Renal pelvis (tissue), 4 donors: ENCODE results near the gene SAMD4A. TPM values are rescaled to one million over a fixed set of nuclear protein-coding genes. Genes with fewer than 3 reads are reported as not detected.
"Not testable (repeated sequence)": the region's sequence is repeated elsewhere in the genome, so short reads cannot be mapped to it uniquely, and the experiment has no call there.

Source experiments
- DNase-seq: peaks from one replicate; pipeline ENCODE4 v3.0.0-alpha.2; 2013
- polyA plus RNA-seq, 3 donors: library from polyadenylated mRNA; unstranded; fragments of 120-200 nt; gene quantifications; one replicate each; pipeline ENCODE4 v1.2.1, GENCODE V29; 2013; ENCODE audit not compliant: insufficient read length in 3 of 3

SAMD4A gene
- polyA plus RNA-seq, 3 donors, result 8.3 to 12.8 (median 11.9) TPM

- DNase-seq, result no peak
Measured at GRCh38 chr14:54797556-54797955, 230.6 kb downstream of the SAMD4A start.

DNA sequence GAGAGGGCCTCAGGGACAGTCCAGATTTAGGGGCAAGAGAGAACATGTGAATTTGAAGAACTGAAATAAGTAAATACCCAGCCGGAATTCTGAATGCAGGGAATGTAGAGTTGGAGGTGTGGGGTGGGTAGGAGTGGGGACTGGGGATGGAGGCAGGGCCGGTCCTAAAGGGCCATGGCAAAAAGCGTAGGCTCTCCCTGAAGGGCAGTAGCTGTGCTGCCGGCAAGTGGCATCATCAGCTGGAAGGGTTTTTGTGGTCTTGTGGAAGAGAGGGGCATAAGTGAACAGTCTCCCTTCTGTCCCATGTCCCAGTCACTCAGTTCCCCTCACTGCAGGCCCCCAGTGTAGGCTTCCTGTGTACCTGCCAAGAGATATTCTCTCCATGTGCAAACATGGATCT is 231.1 kb downstream of the SAMD4A start:
- no peak for DNase-seq

DNA sequence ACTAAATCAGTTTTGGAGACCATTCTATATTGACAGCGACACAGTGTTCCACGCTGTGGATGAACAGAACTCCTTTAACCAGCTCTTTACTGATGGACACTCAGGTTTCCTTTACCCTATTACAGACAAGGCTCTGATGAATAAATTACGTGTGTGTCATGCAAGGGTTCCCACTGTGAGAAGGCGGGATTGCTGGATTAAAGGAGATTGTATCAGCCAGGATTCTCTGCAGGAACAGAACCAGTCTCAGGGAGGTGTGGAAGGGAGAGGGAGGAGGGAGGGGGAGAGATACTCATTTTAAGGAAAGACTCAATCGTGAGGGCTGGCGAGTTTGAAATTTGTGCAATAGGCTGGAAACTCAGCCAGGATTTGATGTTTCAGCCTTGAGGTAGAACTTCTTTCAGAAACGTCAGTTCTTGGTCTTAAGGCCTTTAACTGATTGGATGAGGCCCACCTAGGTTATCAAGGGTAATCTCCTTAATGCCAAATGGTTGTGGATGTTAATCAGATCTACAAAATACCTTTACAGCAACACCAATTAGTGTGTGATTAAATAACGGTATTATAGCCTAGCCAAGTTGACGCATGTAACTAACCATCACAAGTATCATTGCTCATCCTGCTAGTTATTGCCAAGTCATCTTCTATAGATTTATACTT is 231.7 kb downstream of the SAMD4A start:
- no peak for DNase-seq

DNA sequence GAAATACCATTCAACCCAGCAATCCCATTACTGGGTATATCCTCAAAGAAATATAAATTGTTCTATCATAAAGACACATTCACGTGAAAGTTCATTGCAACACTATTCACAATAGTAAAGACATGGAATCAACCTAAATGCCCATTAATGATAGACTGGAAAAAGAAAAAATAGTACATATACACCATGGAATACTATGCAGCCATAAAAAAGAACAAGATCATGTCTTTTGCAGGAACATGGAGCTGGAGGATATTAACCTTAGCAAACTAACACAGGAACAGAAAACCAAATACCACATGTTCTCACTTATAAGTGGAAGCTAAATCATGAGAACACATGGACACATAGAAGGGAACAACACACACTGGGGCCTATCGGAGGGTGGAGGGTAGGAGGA is 234.6 kb downstream of the SAMD4A start:
- not testable (repeated sequence) for DNase-seq

GRCh38 chr14:54803396-54803795 is 236.5 kb downstream of the SAMD4A start:
- DNase-seq, result no peak

DNA sequence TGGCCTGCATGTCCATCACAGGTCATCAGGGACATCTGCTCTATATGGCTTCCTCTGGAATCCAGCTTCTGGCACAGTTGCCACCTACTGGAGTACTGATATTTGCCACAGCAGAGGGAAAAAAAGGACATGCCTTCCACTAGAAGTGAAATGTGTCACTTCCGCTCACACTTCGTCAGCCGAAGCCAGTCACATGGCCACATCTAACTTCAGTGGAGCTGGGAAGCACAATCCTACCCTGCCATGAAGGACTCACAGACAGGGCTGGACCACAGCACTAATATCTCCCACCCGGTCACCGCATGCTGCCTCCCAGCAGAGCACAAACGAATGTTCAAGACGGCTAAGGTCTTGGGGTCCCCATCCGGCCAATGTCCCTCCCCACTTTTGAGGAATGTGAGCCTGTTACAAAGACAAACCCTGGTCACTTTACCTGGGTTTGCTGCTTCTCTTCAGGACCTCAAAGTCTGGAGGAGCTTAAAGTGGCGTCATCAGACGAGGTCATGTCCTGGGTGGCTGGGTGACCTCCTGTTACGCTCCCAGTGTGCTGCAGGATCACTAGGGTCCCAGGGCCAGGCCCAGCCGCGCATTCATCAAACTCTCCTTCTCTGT is 237.1 kb downstream of the SAMD4A start:
- no peak for DNase-seq

GRCh38 chr14:54804538-54805041 is 237.7 kb downstream of the SAMD4A start:
- no peak for DNase-seq

DNA sequence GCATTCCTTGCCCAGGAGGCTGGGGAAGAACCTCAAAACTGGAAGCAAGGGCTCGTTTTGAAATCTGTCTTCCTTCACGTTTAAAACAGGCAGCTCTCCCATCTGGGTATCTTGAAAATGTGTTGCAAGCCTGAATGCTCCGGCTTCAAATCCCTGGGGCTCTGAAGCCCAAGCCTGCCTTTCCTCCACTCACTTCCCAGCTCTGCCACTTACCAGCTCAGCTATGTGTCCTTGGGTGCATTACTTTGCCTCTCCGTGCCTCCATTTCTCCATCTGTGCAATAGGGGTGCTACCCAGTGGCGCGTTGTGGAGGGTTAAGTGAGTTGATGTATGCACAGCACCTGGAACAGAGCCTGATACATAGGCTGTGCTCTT is 238.1 kb downstream of the SAMD4A start:
- no peak for DNase-seq

GRCh38 chr14:54805445-54806322 is 238.8 kb downstream of the SAMD4A start:
- DNase-seq, result peak; percentile 73

DNA sequence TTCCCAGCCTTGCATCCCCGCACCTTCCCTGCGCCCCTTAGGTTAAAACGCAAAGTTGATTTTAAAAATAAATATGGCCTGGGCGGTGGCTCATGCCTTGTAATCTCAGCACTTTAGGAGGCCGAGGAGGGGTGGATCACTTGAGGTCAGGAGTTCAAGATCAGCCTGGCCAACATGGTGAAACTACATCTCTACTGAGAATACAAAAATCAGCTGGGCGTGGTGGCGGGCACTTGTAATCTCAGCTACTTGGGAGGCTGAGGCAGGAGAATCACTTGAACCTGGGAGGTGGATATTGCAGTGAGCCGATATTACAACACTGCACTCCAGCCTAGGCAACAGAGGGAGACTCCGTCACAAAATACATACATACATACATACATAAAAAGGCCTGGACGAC is 239.7 kb downstream of the SAMD4A start:
- no peak for DNase-seq

DNA sequence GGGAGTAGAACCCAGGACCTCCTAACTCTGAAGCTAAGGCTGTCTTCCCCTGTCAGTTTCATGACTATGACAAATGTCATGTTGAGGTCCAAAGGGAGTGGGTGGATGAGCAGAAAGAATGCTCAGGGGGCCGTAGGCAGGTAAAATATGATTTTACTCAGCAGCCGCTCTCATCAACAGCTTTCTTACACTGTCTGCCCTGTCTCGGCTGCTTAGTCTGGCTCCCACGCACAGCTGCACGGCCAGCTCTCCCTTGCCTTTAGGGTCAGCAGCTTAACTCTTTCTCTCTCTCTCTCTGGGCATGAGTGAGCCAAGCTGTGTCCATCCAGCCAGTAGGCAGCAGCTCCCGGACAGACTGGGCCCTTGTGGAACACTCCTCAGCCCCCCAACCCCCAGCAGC is 240.5 kb downstream of the SAMD4A start:
- DNase-seq, result peak; percentile 60

GRCh38 chr14:54807881-54808280 is 241.0 kb downstream of the SAMD4A start:
- no peak for DNase-seq

- DNase-seq, result no peak
Measured at GRCh38 chr14:54808326-54809161, 241.6 kb downstream of the SAMD4A start.

GRCh38 chr14:54809767-54810166 is 242.8 kb downstream of the SAMD4A start:
- DNase-seq, result no peak

DNA sequence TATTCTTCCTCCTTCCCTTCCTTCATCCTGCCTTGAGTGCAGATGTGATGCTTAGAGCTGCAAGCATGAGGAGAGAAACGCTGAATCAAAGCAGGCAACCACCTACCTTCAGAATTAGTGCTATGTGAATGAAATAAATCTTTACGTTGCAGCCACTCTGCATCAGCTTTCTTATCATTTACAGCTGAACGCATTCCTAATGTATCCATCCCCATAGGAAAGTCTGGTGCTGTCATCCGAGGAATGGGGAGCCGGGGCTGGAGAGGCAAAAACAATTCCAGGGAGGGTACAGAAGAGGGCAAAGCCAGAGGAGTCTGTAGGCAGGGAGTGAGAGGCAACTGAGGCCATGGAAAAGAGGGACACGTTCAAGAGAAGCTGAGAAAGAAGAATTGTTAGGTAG is 245.7 kb downstream of the SAMD4A start:
- DNase-seq, result no peak

- no peak for DNase-seq
Measured at GRCh38 chr14:54813081-54813480, 246.2 kb downstream of the SAMD4A start.

DNA sequence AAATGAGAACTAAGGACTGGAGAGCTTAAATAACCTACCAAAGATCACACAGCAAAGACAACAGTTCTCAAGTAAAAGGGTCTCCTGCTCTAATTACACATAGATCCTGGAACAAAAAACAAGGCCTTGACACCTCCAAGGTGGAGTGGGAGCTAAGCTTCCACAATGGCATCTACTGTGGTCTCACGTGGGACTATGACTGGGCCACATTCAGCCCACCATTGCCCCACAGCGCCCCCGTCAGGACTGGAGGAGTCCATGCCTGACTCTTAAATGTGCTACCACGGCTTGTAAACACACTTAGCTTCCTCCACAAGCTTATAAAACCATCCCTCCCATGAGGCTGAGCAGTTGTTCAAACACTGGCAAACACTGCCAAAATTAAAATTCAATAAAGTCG is 247.1 kb downstream of the SAMD4A start:
- no peak for DNase-seq

DNA sequence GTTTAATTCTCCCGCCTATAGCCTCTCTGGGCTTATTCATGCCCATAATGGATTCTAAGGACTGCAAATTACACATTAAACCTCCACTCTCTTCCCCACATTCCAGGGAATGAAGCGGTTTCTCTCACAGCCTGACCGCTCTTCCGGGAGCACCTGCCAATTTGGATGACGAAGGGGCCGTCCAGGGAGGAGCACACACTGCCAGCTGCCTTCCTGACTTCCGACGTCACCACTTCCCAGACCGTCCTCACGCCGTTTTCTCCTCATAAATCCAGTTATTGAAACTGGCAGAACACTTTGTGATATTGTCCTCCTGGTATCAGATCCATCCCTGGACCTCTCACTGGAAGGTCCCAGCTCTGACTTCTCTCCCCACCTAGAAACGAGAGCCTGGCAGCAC is 248.1 kb downstream of the SAMD4A start:
- DNase-seq, result no peak

- no peak for DNase-seq
Measured at GRCh38 chr14:54815515-54815914, 248.6 kb downstream of the SAMD4A start.

- DNase-seq, result no peak
Measured at GRCh38 chr14:54816450-54816849, 249.5 kb downstream of the SAMD4A start.

DNA sequence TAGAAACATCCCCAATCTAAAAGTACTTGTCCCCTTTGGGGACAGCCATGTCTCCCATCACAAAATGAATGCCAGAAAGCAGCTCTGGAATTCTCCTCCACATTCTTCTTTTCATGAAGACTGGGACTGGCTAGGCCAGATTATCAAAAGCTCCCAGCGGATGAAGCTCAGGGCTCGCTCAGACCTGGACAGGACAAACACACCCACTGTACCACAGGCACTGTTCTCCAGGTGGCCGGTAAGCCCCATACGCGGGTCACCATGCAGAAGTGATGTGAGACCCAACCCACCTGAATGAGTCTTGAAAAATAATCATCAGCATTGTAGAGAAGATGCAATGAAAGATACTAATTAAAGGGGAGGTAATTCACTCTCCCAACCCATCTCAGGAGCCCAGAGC is 250.6 kb downstream of the SAMD4A start:
- DNase-seq, result no peak
